NCI-H187 (cell line): ENCODE data around the gene TFAP2E.

Experiments
- DNase-seq, 2 experiments: peaks; one replicate each; lab custom pipeline; 2025; lab: John Stamatoyannopoulos, UW

TFAP2E gene

DNA sequence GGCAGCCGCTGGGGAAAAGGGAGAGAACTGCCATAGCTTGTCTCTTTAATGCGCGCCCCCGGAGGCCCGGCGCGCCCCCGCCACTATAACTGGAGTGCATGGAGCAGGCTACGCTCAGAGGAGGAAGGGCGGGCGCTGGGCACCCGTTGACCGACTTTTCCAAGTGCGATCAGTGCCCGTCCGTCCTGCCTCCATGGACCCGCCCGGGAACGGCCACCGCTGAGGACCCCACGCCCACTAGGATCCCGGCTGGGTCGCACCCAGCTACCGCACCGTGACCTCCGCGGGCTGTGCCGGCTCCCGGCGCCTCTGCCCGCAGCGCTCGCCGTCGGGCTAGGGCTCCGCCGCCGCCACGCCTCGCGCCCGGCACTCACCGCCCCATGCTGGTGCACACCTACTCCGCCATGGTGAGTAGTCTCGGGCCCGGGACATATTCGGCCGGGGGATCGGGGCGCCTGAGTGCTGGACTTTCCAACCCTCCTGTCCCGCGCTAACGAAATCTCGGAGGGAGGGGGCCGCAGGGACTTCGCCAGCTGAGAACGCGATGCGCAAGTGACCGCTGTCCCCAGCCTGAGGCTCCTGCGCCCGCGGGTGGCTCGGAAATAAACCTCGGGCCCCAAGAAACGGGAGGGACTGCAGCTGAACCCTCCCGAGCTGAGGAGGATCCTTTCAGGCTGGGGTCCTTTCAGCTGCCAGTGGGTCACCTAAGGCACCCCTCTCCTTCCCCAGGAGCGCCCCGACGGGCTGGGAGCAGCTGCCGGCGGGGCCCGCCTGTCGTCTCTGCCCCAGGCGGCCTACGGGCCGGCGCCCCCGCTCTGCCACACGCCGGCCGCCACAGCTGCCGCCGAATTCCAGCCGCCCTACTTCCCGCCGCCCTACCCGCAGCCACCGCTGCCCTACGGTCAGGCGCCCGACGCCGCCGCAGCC, at the start of gene TFAP2E:
TSS of gene TFAP2E (plus strand) at position 117 of the 927 bp plus-strand sequence. CDS start at position 381, 264 bp downstream.
- no peak for DNase-seq

DNA sequence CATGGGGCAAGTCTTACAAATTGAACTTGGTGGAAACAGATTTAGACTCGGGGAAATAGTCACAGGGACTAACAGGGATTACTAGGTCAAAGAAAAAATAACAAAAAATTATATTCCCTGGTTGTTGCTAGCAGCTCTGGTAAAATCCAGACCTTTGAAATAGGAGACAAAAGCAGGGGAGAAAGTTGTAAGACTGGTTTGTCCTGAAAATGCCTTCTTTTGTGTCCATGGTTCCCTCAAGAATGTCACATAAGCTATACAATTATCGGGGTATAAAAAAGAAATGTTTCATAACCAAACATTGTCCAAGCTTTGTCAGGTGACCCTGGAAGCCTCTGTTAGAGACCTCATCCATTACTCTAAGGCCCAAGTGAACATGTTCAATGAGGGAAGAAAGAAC, 49.0 kb upstream of the TFAP2E start:
- no peak for DNase-seq

DNA sequence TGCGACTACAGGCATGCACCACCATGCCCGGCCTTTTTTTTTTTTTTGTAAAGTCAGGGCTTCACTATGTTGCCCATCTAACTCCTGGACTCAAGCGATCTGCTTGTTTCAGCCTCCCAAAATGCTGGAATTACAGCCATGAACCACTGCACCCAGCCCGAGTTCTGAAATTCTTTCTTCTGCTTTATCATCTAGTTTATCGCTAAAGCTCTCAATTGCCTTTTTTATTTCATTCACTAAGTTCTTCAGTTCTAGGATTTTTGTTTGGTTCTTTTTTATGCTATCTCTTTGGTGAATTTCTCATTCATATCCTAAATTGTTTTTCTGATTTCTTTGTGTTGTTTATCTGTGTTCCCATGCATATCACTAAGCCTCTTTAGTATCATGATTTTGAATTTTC, 42.9 kb upstream of the TFAP2E start:
- no peak for DNase-seq

- DNase-seq: no peak
Measured at GRCh38 chr1:35530946-35531345, 42.2 kb upstream of the TFAP2E start.

GRCh38 chr1:35531368-35531767, 41.7 kb upstream of the TFAP2E start:
- DNase-seq: no peak

DNA sequence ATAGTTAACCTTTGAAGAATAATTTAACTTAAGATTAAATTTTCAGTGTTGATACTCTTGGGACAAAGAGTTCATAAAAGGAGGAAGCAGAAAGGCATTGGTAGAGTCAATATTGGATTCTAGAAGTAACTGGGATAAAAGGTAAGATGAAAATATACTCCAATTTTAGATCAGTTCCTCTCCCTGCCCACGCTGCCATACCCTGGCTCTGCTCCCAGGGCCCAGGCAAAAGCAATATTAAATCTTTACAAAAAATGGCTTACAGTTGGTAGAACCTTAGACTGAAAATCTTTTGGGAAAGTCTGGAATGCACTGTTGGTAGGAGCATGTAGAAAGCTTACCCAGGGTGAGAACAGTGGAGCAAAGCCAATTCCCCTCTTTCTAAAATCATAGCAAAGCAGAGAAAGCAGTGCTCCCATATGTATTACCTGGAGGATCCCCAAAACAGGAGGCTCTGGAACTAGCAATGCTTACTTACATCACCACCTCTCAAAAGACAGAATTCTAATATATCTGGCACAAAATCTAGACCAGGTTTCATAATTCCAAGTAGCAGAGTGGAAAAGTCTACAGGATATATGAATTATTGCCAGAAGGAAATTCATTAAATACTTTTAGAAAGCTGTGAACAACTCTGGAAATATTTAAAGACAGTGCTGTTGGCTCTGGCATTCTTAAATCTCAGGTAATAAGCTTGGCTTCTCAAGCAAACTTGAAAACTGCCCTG, 40.5 kb upstream of the TFAP2E start:
- DNase-seq: no peak

DNA sequence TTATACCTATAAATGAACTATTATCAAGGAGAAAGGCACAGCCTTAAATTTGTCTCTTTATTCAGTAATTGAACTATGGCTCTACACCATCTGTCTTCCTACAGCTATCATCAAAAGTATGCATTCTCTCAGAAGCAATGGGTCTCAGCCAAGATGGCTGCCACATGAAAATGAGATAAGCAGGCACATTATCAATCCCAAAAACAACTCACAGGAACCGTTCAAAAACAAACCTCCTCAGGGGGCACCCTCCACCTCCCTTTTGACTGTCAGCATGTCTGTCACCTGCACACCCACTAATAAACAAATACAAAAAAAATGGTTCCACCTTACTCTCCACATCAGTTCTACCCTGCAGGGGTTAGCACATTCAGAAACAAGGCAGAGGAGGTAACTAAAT, 39.5 kb upstream of the TFAP2E start:
- no peak for DNase-seq

- DNase-seq: no peak
Measured at GRCh38 chr1:35535243-35535642, 37.9 kb upstream of the TFAP2E start.

DNA sequence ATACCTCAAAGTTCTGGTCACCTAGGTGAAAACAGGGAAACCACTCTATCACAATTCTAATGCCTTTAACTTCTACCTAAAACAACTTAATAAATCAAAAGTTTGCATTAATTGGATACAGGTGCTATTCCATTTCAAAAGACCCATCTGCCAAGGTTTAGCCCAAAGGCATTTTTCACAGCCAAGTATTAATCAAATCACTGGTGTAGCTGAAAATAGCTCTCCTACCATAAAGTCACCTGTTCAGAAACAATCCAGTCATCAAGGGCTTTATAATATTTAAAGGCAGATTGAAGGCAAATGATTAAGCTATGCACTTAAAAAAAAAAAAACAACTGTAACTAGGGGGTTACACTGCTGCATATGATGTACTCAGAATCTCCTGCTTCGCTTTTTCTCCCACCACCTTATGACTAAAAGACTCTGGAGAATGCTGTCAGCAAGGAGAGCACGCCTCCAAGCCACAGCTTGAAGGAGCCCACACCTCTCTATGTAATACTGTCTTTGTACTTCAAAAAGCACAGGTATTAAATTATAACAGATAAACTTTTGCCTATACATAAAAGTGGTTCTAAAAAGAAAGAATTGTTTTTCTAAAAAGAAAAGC, 36.5 kb upstream of the TFAP2E start:
- DNase-seq: no peak

DNA sequence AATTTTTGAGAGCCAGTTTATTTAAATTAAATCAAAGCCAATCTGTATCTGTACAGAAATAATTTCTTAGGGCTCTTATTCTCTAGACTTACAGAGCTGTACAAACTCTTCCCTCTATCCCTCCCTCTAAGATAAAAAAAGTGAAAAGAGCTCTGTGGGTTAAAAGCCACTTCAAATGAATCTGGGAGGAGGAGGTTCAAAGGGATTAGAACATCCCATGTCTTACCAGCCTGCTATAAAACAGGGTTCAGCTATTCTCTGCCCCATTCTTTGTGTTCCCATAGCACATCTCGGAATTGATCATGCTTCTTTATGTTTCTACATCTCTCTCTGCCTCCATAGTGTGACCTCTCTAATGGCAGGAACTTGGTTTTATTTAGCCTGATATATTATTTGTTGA, 35.3 kb upstream of the TFAP2E start:
- no peak for DNase-seq

GRCh38 chr1:35539073-35539823, 33.9 kb upstream of the TFAP2E start:
- DNase-seq: no peak

DNA sequence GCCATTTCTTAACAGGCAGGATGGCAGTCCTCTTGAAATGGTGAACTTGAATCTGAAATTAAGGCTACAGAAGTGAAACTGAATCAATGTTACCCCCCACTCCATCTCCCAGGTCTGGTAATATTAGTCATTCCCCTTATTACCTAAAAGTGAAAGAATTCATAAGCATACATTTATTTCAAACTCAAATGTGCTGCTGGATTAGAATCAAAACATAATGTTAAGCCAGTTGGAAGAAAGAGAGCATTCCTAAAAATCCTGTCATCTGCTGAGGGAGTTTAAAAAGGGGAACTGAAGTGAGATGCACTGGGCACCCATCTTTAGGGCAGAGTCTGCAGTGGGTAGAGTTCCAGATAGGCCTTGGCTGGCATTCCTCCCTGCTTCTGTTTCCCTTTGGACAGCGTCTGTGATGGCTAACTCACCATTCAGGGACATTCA, 33.3 kb upstream of the TFAP2E start:
- DNase-seq: no peak

- peak in 1 of 2 experiments; percentile 2 for DNase-seq
Measured at GRCh38 chr1:35544976-35545375, 28.1 kb upstream of the TFAP2E start.

DNA sequence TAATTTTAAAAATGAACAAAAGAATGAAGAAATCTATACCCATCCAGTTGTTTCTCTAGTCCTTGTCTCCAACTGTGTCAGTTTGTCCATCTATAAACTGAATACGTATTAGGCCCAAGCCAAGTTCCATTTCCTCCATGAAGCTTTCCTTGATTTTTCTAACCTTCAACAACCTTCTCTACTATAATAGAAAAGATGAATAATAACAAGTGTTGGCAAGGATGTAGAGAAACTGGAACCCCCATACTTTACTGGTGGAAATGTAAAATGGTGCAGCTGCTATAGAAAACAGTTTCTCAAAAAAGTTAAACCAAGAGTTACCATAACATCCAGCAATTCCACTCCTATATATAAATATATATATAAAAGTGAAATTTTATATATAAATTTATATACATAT, 26.5 kb upstream of the TFAP2E start:
- no peak for DNase-seq

GRCh38 chr1:35553851-35554250, 19.3 kb upstream of the TFAP2E start:
- DNase-seq: no peak

DNA sequence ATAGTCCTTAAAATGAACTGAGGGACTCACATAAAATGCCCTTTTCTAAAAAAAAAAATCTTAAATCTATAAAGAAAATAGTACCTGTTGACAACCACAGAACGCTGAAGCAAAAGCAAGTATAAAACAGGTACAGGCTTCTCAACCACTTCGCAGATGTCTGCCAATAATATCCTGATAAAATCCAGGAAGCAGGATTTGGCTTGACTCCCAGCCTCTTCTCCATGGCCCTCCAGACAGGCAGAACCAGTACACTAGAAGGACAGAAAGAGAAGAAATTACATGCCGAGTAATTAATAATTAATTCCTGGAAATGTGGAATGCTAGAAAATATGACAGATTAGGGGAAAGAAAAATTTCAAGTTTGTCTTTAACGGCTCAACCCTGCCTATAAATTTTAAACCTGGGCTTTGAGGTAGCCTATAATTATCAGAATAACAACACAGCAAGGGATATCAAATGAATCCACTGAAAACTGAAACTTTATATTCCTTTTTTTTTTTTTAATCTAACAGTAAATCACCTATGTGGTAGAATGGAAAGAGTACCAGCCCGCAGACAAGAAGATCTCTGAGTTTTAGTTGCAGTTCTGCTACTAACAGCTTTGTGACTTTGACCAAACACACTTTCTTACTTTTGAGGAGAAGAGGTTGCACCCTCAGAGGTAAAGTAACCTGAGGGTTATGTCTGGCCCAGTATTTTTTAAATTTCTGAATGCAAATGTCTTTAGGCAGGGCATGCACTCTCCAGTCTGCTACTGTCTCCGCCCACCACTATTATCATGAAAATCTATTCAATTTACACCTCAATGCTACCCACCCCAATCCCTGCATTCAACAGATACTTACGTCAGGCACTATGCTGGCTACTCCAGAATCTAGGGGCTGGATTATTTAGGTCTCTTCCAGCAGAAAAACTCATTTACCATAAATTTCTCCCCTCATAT, 18.6 kb upstream of the TFAP2E start:
- no peak for DNase-seq

DNA sequence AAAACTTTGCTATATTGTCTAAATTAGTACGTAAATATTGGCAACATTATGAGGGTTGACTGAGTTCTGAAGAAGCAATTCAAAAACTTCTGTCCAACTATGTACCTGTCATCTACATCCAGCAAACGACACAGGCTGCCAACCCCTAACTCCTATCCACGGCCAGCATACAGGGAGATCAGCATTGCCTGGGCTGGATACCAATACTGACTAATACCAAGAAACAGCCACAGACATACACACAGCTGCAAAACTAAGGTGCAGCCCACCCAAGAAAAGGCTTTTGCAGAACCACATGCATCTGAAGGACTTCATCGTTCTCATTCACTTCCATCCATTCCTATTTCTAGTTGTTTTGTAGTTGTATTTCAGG, 17.9 kb upstream of the TFAP2E start:
- no peak for DNase-seq

DNA sequence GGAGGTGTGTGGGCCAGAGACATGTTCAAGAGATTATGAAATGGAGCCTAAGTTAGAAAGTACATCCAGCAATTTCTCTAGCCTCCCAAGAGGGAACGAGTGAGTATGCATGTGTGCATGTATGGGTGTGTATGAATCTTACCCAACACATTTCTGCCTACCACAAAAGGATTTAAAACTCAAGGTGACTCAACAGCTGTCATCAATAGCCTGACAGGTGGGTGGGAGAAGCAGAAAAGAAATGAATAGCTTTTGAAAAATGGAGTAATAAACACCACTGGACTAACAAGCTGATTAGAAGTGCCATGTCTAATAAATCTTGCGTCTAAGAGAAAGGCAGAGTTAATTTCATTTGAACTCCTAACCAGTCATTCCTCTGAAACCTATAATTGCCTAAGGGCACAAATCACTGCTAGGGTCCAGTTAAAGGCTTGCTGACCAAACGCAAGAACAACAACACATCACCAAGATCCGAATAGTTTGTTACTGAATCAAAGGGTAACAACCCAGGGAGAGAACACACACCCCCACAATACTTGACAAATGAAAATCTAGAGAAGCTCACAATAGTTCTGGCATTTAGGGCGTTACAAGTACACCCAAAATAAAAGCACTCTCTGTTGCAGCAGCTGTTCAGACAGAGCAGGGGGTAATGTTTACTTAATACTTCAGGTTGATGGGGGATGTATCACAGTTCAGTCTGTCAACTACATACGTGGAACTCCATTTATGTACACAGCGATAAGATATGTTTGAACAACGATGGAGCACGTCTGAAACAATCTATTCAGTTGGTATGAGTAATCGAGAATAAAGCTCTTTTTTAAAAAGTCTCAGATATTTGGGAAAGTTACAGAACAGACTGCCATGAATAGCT, 17.3 kb upstream of the TFAP2E start:
- no peak for DNase-seq

GRCh38 chr1:35556484-35557117, 16.5 kb upstream of the TFAP2E start:
- DNase-seq: no peak
